ENCODE data around the gene GRIN1.

- no peak for TF ChIP-seq CHD4 (IDR thresholded peaks at IDR 0.05; ENCODE audit: borderline replicate concordance, low read length)
- TF ChIP-seq CTCF (CRISPR knock-in tag; IDR thresholded peaks at IDR 0.05) = no peak
- no peak for TF ChIP-seq NFRKB (IDR thresholded peaks at IDR 0.05)
- TF ChIP-seq, protein P1, sequence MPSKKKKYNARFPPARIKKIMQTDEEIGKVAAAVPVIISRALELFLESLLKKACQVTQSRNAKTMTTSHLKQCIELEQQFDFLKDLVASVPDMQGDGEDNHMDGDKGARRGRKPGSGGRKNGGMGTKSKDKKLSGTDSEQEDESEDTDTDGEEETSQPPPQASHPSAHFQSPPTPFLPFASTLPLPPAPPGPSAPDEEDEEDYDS (CRISPR knock-in tag; IDR thresholded peaks at IDR 0.05) = no peak
- TF ChIP-seq HMGXB4 (CRISPR knock-in tag; IDR thresholded peaks at IDR 0.05; ENCODE audit: borderline replicate concordance in 1 of 2, low read depth in 1 of 2) = no peak
- TF ChIP-seq FOSL2 (CRISPR knock-in tag; IDR thresholded peaks at IDR 0.05) = no peak
- no peak for TF ChIP-seq ZNF737 (CRISPR knock-in tag; IDR thresholded peaks at IDR 0.05; ENCODE audit: borderline replicate concordance)
- TF ChIP-seq HMGA1 (CRISPR knock-in tag; conservative IDR thresholded peaks at IDR 0.05) = no peak
- no peak for TF ChIP-seq POLR2G (IDR thresholded peaks at IDR 0.05; ENCODE audit: low read depth, low read length)
- TF ChIP-seq REPIN1 (CRISPR knock-in tag; IDR thresholded peaks at IDR 0.05; ENCODE audit: borderline replicate concordance, low read depth) = no peak
Observed at GRCh38 chr9:137166380-137167229, 27.7 kb downstream of the GRIN1 start.

Measured in HepG2 (cell line).